Stimulated activated CD8-positive, alpha-beta memory T cell treated with anti-CD3 and anti-CD28 coated beads, Interleukin-2, amount 100 ng/mL, for 1 hour (primary cell): ENCODE measurements around the gene PSORS1C1.

Experiments
- DNase-seq, 2 donors: peaks; one replicate each; pipeline ENCODE4 v3.0.0-alpha.2; 2020; ENCODE audit warnings: low read depth in 2 of 2

Gene PSORS1C1

DNA sequence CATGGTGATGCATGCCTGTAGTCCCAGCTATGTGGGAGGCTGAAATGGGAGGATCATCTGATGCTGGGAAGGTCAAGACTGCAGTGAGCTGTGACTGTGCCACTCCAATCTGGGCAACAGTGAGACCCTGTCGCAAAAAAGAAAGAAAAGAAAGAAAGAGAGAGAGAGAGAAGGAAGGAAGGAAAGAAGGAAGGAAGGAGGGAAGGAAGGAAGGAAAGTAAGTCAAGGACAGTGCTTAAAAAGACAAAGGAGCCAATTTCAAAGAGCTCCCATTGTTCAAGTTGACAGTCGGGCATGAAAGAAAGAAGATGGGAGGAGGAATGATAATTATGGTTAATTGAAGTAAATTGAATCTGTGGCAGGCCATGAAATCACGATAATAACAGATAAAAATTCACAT lies 18.4 kb upstream of the PSORS1C1 start:
- DNase-seq, result no peak

DNA sequence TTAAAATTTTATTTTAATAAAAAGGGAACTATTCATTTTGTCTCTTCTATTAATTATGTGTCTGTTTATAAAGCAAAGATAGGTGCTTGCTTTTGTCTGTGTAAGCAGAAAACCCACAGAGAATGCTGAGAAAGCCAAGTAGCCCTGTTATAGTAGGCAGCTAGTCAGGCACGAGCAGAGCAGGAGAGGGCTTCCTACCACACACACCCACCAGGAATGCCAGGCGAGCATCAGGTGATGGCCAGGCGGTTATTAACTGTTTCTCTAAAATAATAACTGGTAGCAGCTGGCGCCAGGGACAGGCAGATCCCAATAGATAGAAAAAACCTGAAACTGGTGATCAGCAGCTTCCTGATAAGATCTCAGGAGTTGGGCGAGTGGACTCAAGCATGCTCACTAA lies 17.9 kb upstream of the PSORS1C1 start:
- DNase-seq, result no peak

DNA sequence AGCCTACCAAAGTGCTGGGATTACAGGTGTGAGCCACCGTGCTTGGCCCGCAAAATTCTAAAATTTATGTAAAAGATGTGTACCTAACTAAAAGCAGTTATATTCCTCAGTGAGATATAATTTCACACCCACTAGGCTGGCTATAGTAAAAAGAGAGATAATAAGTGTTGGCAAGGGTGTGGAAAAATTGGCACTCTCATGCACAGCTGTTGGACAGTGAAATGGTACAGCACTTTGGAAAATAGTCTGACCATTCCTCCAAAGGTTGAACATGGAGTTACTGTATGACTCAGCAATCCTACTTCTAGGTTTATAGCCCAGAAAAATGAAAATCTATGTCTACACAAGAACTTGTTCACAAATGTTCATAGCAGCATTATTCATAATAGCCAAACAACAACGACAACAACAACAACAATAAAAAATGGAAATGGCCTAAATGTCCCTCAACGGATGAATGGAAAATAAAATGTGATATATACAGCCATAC lies 16.1 kb upstream of the PSORS1C1 start:
- DNase-seq, result no peak

DNA sequence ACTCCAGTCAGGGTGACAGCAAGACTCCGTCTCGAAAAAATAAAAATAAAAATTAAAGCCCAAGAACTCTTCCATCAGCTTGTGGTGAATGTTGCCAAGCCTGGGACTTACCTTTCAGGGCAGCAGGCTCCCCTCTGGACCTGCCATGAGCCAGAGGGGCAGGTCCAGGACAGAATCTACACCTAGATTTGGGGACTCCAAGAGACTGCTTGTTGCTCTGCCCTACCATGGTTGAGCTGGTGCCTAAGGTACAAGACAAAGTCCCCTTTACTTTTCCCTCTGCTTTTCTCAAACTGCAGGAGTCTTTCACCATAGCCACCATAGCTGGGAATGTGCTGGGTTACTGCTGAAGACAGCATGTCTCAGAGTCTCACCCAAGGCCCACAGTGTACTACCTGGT lies 11.5 kb upstream of the PSORS1C1 start:
- DNase-seq, result no peak

DNA sequence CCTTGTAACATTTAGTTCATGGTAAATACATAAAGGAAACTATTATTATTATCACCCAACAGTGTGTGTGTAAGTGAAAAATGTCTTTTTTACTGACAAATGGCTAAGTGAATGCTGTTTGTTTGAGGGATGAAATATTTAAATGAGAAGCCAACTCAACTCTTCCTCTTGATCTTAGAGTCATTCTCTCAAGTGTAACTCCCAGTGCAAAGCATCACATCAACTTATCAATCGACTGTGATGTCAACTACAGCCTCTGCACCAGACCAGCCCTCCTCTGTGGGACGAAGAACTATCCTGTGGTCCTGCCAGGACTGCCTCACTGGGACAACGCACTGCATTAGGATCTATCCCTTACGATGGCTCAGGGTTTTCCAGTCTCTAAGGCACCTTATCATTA lies 7.5 kb upstream of the PSORS1C1 start:
- no peak for DNase-seq

DNA sequence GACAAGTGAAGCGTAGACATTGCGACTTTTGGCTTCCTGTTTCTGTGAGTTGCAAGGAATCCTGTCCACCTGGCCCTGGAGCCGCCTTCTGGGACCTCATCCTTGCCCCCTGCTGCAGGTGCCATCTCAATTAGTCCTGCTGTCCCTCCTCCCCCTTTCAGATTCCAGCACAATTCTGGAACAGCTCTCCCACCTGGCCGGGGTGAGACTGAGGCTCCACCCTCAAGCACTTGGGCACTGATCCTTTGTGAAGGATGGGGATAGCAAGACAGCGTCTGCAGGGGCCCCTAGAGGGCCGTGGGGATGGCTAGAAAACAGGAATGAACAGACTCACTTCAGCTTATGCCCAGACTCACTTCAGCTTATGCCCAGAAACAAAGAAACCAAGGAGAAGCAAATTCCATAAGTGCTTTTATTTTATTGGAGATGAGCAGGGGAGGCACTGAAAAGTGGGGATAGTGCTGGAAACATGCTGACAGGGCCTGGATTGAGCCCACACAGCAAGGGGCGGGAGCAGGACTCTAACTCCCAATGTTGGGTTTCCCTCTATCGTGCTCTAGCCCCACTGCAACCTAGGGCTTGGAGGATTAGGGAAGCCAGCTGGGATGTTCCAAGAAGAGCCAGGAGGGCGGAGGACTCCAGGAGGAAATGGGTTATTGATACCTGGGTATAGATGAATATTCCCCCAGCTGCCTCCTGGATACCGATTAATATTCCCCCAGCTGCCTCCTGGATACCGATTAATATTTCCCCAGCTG lies 3.6 kb upstream of the PSORS1C1 start:
- no peak for DNase-seq

DNA sequence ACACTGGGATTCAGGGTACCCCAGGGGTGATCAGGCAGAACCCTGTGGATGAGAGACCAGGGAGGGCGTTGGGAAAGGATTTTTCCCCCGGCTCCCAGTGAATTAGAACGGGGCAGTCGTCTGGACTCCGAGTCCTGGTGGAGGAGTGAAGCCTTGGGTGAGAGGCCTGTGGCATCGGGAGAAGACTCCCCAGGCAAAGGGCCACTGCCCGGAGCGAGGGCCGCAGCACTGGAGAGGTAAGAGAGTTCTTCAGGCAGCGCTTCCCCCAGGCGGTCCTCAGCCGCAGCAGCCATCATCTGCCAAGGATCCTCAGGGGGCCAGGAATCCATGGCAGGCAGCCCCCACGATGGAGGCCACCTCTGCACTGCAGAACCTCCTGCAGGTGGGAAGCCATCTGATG lies 2.9 kb upstream of the PSORS1C1 start:
- no peak for DNase-seq

DNA sequence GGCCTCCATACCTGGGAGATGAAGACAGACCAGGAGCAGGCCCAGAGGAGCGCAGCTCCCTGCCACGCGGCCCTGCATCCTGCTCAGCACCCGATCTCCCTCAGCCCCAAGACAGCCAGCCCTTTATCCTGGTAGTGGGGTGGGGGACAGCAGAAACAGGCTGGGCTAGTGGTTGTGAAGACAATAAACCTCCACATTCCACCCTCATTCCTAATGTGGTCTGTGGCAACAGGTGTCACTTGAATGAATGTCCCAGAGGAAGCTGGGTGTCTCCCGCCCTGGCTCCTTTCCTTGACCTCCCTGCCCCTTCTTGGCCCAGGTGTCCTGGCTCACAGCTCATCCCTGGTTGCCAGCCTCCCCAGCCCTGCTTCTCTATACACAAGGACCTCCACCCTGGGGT lies 2.1 kb upstream of the PSORS1C1 start, which contains the start of gene C6orf15:
Gene C6orf15 (minus strand): TSS at position 98 of the 400 bp plus-strand sequence. CDS start 20 bp downstream, at position 78.
- no peak for DNase-seq

DNA sequence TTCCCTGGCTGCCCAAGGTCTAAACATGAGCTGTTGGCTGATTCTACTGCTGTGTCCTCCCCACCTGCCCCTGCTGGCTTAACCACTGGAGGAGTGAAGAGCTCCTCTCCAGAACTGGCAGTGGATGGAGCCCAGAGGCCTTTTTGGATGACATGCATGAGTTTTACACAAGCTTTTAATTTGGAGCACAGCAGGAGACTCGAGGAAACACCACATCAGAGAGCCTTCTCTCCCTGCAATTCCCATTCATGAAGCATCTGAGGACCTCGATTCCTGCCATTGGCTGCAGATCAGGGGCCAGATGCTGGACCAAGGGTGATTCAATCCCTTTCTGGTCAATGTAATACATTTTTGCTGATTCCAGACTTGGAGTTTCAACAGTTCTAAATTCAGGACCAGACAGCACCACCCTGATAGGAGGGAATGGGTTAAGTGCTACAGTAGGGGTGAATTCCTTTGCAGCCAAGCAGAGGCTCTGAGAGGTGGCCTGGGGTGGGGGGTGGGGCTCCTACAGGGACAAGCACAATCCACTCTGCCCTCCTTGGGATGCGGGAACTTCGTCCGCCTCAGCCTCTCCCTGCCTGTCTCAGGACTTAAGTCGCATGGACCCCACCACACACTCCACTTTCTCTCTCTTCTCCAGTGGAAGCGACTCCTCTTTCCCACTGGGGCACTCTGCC lies 599 bp upstream of the PSORS1C1 start:
- no peak for DNase-seq

DNA sequence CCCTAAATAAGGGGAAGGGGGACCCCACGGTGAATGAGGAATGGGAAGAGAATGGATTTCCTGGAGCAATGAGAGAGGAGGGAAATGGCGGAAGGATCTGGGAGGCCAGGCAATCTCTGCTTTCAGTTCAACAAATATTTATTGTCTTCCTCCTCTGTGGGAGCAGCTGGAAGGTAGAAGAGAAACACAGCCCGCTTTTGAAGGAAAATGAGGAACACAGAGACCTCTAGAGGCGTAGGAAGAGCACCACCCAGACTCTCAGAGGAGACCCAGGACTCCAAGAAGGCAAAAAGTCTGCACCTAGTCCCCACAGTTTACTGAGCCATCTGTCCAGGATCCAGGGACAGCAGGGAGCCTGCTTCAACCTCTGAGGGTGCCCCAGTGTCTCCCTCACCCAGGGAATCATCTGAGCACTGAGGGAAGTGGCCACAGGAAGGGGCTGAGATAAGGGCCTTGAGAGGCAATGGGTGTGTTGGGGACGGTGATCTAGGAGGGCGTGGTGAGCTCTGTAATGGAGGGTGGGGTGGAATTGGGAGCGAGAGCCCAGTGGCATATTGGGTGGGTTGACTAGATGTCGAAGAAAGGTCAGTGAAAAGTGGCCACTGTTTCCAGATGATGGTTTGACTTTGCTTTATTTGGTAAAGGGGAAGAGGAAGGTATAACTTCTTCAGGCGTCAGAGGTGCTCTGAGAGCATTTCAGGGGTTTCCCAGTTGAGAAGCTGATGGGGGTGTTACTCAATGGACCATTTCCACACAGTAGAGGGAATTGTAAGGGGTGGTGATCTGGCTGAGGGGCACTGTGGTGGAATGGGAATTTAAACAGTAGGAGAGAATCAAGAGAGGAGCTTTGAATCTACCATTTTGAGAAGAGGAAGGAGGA lies 610 bp downstream of the PSORS1C1 start:
- no peak for DNase-seq

DNA sequence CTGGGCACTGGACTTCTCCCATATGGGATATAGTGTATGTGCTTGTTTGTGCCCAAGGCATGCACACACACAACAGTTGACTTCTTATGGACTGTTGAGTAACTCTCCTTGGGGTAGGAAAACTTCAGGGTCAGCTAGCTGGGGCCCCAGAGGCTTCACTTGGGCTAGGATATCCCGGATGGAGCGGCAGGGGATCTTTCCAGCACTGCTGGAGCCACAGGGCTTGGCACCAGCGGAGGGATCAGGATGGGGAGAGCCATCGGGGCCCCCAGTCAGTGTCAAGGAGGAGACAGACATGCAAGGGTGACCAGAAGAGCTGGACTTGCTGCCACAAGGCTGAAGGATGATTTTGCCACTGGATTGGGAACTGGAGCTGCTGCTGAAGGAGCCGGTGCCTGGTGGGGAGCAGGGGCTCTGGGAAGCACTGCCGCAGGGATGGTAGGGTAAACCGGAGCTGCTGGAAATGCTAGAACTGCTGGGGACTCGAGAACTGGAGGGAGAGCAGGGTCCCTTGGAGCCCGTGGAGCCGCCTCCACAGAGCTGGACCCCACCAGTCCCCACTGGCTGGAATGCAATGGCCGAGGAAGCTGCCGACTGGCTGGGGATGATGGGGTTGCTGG lies 1.5 kb downstream of the PSORS1C1 start:
- DNase-seq, result no peak

DNA sequence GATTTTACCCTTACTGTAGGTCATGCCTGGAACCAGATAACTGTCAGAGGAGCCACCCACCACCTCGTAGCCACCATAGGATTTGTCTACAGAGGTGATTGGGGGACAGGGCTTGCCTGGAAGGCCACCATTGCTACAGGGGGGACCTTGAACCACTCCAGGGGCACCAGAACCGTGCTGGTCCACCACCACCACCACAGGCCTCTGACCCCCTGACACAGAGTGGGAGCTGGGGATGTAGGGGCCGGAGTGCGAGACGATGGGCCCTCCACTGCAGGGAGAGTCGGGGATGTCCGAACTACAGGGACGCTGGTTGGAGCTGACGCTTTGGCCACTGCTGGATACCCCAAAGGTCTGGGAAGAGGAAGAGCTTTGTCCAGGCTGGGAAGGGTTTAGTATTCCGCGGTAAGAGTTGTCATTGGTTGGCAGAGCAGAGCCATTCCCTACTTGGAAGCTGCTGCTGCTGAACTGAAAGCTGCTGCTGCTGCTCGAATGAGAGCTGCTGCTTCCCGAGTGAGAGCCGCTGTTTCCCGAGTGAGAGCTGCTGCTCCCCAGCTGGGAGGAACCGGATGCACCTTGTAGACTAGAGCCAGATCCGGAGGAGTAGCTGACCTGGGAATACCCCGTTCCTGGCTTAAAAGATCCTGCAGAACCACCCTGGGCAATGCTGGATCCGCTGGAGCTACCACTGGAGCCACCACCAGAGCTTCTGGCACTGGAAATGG lies 2.2 kb downstream of the PSORS1C1 start:
- no peak for DNase-seq

DNA sequence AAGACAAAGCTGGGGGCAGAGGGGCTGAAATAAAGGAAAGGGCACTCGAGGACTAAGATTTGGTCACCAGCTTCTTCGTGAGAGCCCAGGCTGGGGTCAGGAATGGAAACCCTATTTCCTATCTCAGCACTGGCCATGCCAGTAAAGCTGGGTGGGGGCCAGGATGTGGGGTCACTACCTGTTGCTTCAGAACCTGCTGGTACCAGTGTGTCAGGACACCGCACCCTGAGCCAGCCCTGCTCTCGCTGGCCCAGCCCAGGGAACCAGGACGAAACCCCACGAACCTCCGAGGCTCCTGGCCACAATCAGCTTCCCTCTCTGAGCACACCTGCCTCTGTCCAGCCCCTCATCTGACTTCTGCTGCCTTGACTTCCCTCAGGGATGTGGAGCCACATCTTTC lies 3.6 kb downstream of the PSORS1C1 start:
- no peak for DNase-seq

DNA sequence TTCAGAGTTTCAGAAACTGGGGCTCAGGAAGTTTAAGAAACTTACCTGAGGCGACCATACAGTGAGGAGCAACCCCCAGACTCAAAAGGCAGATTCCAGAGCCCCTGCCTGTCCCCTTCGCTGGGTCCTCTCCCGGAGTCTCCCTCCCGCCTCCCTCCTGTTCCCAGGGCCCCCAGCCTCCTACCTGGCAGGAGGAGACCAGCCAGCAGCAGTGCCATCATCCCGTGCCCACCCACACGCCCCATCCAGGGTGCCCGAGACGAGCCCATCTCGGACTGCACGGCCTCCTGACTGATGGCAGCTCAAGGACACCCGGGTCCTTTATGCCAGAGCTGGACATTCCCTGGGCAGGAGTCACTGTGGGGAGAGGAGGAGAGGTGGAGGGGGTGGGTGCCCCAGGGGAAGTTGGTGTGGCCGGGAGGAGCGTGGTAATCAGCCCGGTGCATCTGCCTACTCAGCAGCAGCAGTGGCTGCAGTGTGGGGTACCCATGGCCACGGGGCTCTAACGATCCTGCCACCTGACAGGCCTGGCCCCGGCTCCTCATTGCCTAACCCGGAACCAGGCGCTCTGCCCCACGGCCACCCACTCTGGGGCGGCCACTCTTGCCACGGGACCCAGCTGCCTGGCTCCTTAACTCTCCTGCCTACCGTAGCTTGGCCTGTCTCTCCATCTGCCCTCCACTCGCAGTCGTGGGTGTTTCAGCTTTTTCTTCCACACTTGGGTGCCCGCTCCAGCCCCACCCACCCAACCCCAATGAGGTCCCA lies 5.7 kb downstream of the PSORS1C1 start, which contains the start of gene CDSN:
Gene CDSN (minus strand): TSS at position 296 of the 765 bp plus-strand sequence. CDS start 27 bp downstream, at position 269.
- no peak for DNase-seq

DNA sequence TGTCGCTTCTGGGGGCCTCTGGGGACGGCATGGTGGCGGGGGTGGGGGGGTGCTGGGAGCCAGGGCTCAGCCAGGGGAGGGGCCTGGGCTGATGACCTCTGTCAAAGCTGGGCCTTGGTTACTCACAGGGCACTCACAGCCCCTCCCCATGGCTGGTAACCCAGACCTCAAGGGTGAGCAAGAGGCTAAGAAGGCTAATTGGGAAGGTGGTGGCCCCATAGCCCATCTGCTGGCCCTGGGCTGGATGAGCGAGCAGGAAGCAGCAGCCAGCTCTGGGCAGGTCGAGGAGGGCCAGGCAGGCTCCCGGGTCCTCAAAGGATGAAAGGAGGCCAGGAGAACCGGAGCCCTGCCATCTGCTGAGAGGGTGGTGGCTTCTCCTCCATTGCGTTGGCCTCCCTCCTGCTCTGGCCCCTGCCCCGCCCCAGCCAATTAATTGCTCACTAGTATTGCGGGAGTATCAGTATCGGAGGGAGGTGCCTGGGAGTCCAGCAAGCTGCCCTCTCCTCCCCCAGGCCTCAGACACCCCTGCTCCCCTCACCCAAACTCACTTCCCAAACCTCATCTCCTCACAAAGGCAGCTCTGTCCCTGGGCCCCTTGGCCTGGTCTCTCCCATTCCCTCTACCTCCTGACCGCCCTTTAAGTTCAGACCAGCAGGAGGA lies 6.7 kb downstream of the PSORS1C1 start:
- no peak for DNase-seq

DNA sequence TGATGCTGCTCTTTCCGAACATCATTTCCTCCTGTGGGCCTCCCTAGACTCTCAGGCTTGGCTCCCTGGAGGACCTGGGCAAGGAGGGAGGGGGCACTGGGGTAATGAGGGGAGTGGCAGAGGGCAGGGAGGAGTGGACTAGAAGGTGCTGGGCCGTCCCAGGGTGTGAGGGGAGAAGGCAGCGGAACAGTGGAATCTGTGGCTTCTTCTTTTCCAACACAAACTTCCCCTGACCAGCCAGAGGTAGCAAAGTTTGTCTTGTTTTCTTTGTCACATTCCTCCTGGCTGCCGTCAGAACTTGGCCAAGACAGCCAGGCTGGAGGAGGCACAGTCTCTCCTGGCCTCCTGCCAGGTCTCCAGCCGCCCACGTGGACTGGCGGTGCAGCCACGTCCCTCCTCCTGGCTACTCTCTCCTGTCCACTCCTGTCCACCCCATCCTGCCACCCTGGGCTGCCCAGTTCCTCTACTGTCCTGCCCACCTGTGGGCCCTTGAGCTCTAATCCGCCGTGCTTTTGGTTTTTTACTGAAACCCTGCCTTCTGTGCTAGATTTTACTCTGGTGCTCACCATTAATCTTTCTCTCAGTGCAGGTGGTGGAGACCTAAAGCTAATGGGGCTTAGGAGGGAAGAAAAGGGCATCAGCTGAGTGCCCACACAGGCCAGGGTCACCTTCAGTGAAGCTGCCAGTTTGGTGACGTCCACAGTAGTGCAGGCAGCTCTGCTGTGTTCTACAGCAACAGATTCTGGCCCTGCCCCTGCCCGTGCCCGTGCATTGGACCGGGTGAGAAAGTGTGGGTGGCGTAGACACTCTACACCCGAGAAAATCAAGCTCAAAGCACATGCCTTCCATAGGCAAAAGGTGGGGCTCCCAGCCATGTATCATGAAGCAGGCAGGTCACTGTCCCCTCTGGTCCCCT lies 8.4 kb downstream of the PSORS1C1 start:
- no peak for DNase-seq

DNA sequence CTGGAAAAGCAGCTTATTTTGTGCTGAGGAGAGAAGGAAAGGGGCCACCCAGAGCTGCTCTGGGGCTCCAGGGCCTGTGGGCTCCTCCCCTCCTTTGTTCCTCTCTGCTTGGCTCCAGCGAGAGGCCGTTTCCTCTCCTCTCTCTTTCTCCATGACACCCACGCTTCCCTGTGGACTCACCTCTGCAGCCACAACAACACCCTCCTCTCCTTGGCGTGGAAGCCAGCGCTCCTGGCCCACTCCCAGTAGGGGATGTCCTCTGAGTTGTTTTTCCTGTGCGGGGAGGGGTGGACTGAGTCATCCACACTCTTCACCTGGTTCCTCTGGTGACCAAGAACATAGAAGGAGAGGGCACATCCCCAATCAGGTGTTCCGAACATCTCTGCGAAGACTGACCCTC lies 10.6 kb downstream of the PSORS1C1 start:
- no peak for DNase-seq

DNA sequence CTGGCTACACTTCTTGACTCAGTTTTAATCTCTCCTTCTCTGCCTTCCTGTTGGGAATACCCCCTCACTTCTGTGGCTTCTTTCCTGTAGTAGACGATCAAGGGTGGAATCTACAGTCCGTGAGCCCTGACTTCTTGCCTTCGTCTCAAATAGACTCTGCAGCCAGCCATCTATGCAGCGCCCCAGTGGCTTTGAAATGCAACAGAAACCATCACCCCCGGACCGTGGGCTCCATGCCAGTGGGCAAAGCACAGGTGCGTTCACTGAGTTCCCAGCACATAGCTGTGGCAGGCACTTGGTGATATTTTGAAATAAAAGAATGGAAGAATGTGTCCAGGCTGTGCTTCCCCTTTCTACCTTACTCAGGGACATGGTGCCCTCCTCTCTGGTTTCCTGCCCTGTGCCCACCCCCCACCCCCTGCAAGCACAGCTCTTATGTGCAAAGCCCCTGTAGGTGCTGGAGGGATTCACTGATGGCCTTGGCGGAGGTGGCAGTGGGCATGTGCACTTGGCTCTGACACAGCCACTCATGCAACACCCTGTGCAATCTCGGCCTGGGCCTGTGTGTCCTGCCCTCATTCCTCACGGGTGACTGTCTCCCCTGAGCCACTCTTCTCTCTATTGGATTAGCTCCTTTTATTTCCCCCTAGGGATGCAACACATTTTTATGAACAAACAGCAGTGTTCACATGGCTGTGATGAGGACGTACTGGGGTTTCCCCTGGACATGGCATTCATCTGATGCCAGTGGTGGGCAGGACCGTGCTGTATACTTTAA lies 11.2 kb downstream of the PSORS1C1 start:
- DNase-seq, result no peak
